OCI-LY3 (cell line): ENCODE results near the gene ADAMTS14.

Experiments used
- EZH2phosphoT487 ChIP-seq: fragments of 200-600 bp; shearing (Covaris generic); IDR thresholded peaks from 2 replicates; pipeline ENCODE4 v1.6.1; 2018; ENCODE audit warnings: antibody characterized with exemption, mixed run types, low read depth
- TF ChIP-seq, protein P1 (sequence below): fragments of 200-600, 300-600 bp; sonication (generic); IDR thresholded peaks from 2 replicates; pipeline ENCODE4 v1.5.1; 2014; ENCODE audit warnings: antibody characterized with exemption, low read length, low read depth

- TF ChIP-seq, protein P1, sequence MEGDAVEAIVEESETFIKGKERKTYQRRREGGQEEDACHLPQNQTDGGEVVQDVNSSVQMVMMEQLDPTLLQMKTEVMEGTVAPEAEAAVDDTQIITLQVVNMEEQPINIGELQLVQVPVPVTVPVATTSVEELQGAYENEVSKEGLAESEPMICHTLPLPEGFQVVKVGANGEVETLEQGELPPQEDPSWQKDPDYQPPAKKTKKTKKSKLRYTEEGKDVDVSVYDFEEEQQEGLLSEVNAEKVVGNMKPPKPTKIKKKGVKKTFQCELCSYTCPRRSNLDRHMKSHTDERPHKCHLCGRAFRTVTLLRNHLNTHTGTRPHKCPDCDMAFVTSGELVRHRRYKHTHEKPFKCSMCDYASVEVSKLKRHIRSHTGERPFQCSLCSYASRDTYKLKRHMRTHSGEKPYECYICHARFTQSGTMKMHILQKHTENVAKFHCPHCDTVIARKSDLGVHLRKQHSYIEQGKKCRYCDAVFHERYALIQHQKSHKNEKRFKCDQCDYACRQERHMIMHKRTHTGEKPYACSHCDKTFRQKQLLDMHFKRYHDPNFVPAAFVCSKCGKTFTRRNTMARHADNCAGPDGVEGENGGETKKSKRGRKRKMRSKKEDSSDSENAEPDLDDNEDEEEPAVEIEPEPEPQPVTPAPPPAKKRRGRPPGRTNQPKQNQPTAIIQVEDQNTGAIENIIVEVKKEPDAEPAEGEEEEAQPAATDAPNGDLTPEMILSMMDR: no peak
- no peak for TF ChIP-seq EZH2phosphoT487
These were observed 7.6 kb upstream of the ADAMTS14 start for GRCh38 chr10:70664702-70665195.
